ENCODE measurements around the gene SORBS2.

The SORBS2 gene

GRCh38 chr4:185800266-185800945, 11.6 kb downstream of the SORBS2 start:
- no peak for DNase-seq (ENCODE audit: low spot score)

GRCh38 chr4:185799442-185799841, 12.6 kb downstream of the SORBS2 start:
- no peak for DNase-seq (ENCODE audit: low spot score)

GRCh38 chr4:185797596-185798338, 14.2 kb downstream of the SORBS2 start:
- no peak for DNase-seq (ENCODE audit: low spot score)

- no peak for DNase-seq (ENCODE audit: low spot score)
Observed at GRCh38 chr4:185797018-185797417, 15.0 kb downstream of the SORBS2 start.

- no peak for DNase-seq (ENCODE audit: low spot score)
Observed at GRCh38 chr4:185796176-185796575, 15.8 kb downstream of the SORBS2 start.

GRCh38 chr4:185794637-185795036, 17.4 kb downstream of the SORBS2 start:
- DNase-seq (ENCODE audit: low spot score): no peak

- DNase-seq (ENCODE audit: low spot score): no peak
Observed at GRCh38 chr4:185793716-185794115, 18.3 kb downstream of the SORBS2 start.

- DNase-seq (ENCODE audit: low spot score): no peak
Observed at GRCh38 chr4:185793116-185793485, 18.9 kb downstream of the SORBS2 start.

- DNase-seq (ENCODE audit: low spot score): no peak
Observed at GRCh38 chr4:185792384-185793115, 19.4 kb downstream of the SORBS2 start.

GRCh38 chr4:185787926-185788679, 23.9 kb downstream of the SORBS2 start:
- no peak for DNase-seq (ENCODE audit: low spot score)

GRCh38 chr4:185786422-185786821, 25.6 kb downstream of the SORBS2 start:
- no peak for DNase-seq (ENCODE audit: low spot score)

- no peak for DNase-seq (ENCODE audit: low spot score)
Observed at GRCh38 chr4:185783574-185783973, 28.4 kb downstream of the SORBS2 start.

GRCh38 chr4:185782523-185782922, 29.5 kb downstream of the SORBS2 start:
- no peak for DNase-seq (ENCODE audit: low spot score)

GRCh38 chr4:185781555-185782215, 30.3 kb downstream of the SORBS2 start:
- DNase-seq (ENCODE audit: low spot score): no peak

- no peak for DNase-seq (ENCODE audit: low spot score)
Observed at GRCh38 chr4:185780472-185780871, 31.5 kb downstream of the SORBS2 start.

GRCh38 chr4:185779517-185779916, 32.5 kb downstream of the SORBS2 start:
- no peak for DNase-seq (ENCODE audit: low spot score)

- no peak for DNase-seq (ENCODE audit: low spot score)
Observed at GRCh38 chr4:185778307-185778706, 33.7 kb downstream of the SORBS2 start.

GRCh38 chr4:185775792-185776555, 36.0 kb downstream of the SORBS2 start:
- no peak for DNase-seq (ENCODE audit: low spot score)

- no peak for DNase-seq (ENCODE audit: low spot score)
Observed at GRCh38 chr4:185774845-185775680, 36.9 kb downstream of the SORBS2 start.

GRCh38 chr4:185774131-185774653, 37.8 kb downstream of the SORBS2 start:
- DNase-seq (ENCODE audit: low spot score): no peak
